Endodermal cell (in vitro differentiated cells): ENCODE measurements around the gene ATG16L2. TPM values are rescaled to one million over a fixed set of nuclear protein-coding genes. Genes with fewer than 3 reads are reported as not detected.

Experiments used
- DNase-seq: peaks from one replicate; pipeline ENCODE4 v3.0.0-alpha.2; 2017
- H3K27ac ChIP-seq: 2 replicates; pipeline ENCODE4 v1.5.1; 2013; ENCODE audit warnings: mild to moderate bottlenecking, low read depth, low read length, moderate library complexity
- H3K27me3 ChIP-seq: 2 replicates; pipeline ENCODE4 v1.6.1; 2013; ENCODE audit warnings: mild to moderate bottlenecking, low read length, moderate library complexity; ENCODE audit not compliant: insufficient read depth, control insufficient read depth, poor library complexity, severe bottlenecking
- H3K36me3 ChIP-seq: 2 replicates; pipeline ENCODE4 v1.7.0; 2013; ENCODE audit warnings: mild to moderate bottlenecking, low read length, moderate library complexity; ENCODE audit not compliant: control insufficient read depth, insufficient read depth
- H3K4me1 ChIP-seq: one replicate; pipeline ENCODE4 v1.7.0; 2013; ENCODE audit warnings: low read length; ENCODE audit not compliant: control insufficient read depth, insufficient read depth
- H3K4me3 ChIP-seq: 2 replicates; pipeline ENCODE4 v1.5.1; 2013; ENCODE audit warnings: mild to moderate bottlenecking, low read length, moderate library complexity
- H3K9ac ChIP-seq: 2 replicates; pipeline ENCODE4 v1.6.1; 2013; ENCODE audit warnings: mild to moderate bottlenecking, low read length, moderate library complexity; ENCODE audit not compliant: poor library complexity, severe bottlenecking; ENCODE audit errors: extremely low read depth
- H3K9me3 ChIP-seq: 2 replicates; pipeline ENCODE4 v1.6.1; 2013; ENCODE audit warnings: mild to moderate bottlenecking, low read length, moderate library complexity; ENCODE audit not compliant: control insufficient read depth
- H3K27ac Mint-ChIP-seq: 2 replicates; pipeline ENCODE4 v1.8.0; 2020; ENCODE audit warnings: mixed read lengths
- H3K27me3 Mint-ChIP-seq: 2 replicates; pipeline ENCODE4 v1.8.0; 2021; ENCODE audit warnings: mild to moderate bottlenecking, mixed read lengths; ENCODE audit not compliant: insufficient read depth
- H3K36me3 Mint-ChIP-seq: 2 replicates; pipeline ENCODE4 v1.8.0; 2020; ENCODE audit warnings: low read depth, mixed read lengths
- H3K4me1 Mint-ChIP-seq: 2 replicates; pipeline ENCODE4 v1.8.0; 2020; ENCODE audit warnings: mixed read lengths
- H3K4me3 Mint-ChIP-seq: 2 replicates; pipeline ENCODE4 v1.8.0; 2020; ENCODE audit warnings: mild to moderate bottlenecking, moderate library complexity, mixed read lengths
- H3K9me3 Mint-ChIP-seq: 2 replicates; pipeline ENCODE4 v1.8.0; 2020; ENCODE audit warnings: mild to moderate bottlenecking, mixed read lengths
- WGBS, 2 experiments: methylation state at CpG; one replicate each; pipeline versions ENCODE4 v1.1.5 to v1.1.7; 2013; ENCODE audit warnings: missing lambda C conversion rate in 2 of 2, mixed read lengths in 1 of 2; ENCODE audit not compliant: insufficient coverage in 1 of 2, insufficient read length in 1 of 2; 5-methylcytosine and 5-hydroxymethylcytosine counted together
- total RNA-seq, 2 donors: library from RNA; stranded (reverse); fragmentation: NEBNext Ultra II Directional in 1 of 2; extraction: Animal tissue kit (Norgen Biotek cat#: 25700) in 1 of 2; gene quantifications; 2 replicates in 1 of 2; 3 replicates in 1 of 2; pipeline ENCODE4 v1.2.1, GENCODE V29; 2021
- TF ChIP-seq, protein P1 (sequence below): fragments of 200-600 bp; sonication (generic); conservative IDR thresholded peaks from 2 replicates; pipeline ENCODE4 v1.5.0; 2021; ENCODE audit warnings: antibody characterized with exemption, mild to moderate bottlenecking

ATG16L2 gene
- total RNA-seq, 2 donors from 2014 or later = 32.2 to 34.2 TPM

DNA sequence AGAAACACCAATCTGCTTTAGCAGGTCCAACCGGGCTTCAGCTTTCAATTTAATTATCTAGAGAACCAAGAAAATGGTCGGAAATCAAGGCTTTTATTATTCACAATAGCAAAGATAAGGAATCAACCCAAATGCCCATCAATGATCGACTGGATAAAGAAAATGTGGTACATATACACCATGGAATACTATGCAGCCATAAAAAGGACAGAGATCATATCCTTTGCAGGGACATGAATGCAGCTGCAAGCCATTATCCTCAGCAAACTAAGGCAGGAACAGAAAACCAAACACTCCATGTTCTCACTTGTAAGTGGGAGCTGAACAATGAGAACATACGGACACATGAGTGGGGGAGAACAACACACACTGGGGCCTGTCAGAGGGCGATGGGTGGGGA lies 53.8 kb downstream of the ATG16L2 start:
- H3K9me3 Mint-ChIP-seq = no peaks in the 10 kb centered on the region
- H3K4me3 Mint-ChIP-seq = no peak overlapping the region
- no peak overlapping the region for H3K27ac Mint-ChIP-seq
- Histone ChIP-seq H3K36me3 (no peaks in the 10 kb centered on the region), H3K4me1 (peaks cover 5% of the 10 kb centered on the region), H3K4me3 (no peak overlapping the region), H3K27me3 (no peaks in the 10 kb centered on the region), H3K9ac (no peak overlapping the region), H3K9me3 (no peaks in the 10 kb centered on the region), H3K27ac (no peak overlapping the region)
- H3K36me3 Mint-ChIP-seq = peaks cover 4% of the 10 kb centered on the region
- TF ChIP-seq, protein P1, sequence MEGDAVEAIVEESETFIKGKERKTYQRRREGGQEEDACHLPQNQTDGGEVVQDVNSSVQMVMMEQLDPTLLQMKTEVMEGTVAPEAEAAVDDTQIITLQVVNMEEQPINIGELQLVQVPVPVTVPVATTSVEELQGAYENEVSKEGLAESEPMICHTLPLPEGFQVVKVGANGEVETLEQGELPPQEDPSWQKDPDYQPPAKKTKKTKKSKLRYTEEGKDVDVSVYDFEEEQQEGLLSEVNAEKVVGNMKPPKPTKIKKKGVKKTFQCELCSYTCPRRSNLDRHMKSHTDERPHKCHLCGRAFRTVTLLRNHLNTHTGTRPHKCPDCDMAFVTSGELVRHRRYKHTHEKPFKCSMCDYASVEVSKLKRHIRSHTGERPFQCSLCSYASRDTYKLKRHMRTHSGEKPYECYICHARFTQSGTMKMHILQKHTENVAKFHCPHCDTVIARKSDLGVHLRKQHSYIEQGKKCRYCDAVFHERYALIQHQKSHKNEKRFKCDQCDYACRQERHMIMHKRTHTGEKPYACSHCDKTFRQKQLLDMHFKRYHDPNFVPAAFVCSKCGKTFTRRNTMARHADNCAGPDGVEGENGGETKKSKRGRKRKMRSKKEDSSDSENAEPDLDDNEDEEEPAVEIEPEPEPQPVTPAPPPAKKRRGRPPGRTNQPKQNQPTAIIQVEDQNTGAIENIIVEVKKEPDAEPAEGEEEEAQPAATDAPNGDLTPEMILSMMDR = no peak
- WGBS, 2 experiments = 96 to 100% methylated on average over 3 to 5 of the region's 5 CpGs
- no peaks in the 10 kb centered on the region for H3K27me3 Mint-ChIP-seq
- DNase-seq = no peak
- peaks cover 8% of the 10 kb centered on the region for H3K4me1 Mint-ChIP-seq

DNA sequence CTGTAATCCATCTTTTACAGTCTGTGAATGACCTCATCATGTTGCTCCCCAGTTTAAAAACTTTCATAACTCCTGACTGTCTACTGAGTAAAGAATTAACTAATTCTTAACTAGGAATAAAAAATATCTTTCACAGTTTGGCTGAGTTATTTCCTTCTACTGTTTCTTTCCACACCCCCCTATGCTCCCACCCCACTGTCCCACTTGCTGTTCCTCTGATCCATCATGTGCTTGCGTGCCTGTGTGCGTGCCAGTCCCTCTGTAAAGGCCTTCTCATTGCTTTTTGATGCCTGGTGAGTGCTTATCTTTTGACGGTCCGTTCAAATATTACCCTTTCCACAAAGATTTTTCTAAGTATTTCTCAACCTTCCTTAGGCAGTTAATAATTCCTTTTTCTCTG lies 55.6 kb downstream of the ATG16L2 start:
- Mint-ChIP-seq H3K9me3 (no peaks in the 10 kb centered on the region), H3K4me1 (peaks cover 8% of the 10 kb centered on the region), H3K27me3 (no peaks in the 10 kb centered on the region), H3K27ac (no peak overlapping the region), H3K36me3 (peaks cover 4% of the 10 kb centered on the region), H3K4me3 (no peak overlapping the region)
- H3K36me3 ChIP-seq = no peaks in the 10 kb centered on the region
- H3K27me3 ChIP-seq = no peaks in the 10 kb centered on the region
- no peak overlapping the region for H3K4me3 ChIP-seq
- TF ChIP-seq, protein P1 = no peak
- DNase-seq = no peak
- H3K9ac ChIP-seq = no peak overlapping the region
- no peak overlapping the region for H3K27ac ChIP-seq
- H3K4me1 ChIP-seq = peaks cover 5% of the 10 kb centered on the region
- WGBS, 2 experiments = 75 to 85% methylated on average over 2 to 4 of the region's 4 CpGs
- H3K9me3 ChIP-seq = no peaks in the 10 kb centered on the region

DNA sequence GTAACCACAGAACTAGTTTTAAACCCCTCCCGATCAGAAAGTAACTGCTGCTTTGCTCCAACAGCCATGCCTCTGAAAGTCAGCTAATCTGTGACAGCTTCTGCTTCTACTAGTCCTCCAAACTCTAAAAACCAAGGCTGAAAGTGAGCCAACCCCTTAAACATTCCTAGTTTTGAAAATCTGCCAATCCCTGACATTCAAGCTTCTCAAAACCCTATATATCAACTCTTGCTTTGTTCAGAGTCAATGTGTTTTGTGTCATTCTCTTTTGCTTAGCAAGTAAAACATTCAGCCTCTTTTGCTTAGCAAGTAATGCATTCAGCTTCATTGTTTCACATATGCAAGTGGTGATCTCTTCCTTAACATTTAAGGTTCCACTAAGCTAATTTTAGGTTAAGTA lies 56.9 kb downstream of the ATG16L2 start:
- H3K27ac ChIP-seq = no peak overlapping the region
- no peaks in the 10 kb centered on the region for H3K9me3 ChIP-seq
- no peaks in the 10 kb centered on the region for H3K27me3 Mint-ChIP-seq
- no peaks in the 10 kb centered on the region for H3K4me1 ChIP-seq
- TF ChIP-seq, protein P1 = no peak
- no peak overlapping the region for H3K27ac Mint-ChIP-seq
- no peak overlapping the region for H3K9ac ChIP-seq
- H3K4me3 Mint-ChIP-seq = no peak overlapping the region
- H3K4me3 ChIP-seq = no peak overlapping the region
- H3K27me3 ChIP-seq = no peaks in the 10 kb centered on the region
- no peaks in the 10 kb centered on the region for H3K4me1 Mint-ChIP-seq
- no peaks in the 10 kb centered on the region for H3K9me3 Mint-ChIP-seq
- DNase-seq = no peak
- WGBS, 2 experiments = 80 to 90% methylated on average over 1 of the region's 1 CpG
- H3K36me3 Mint-ChIP-seq = peaks cover 4% of the 10 kb centered on the region
- H3K36me3 ChIP-seq = no peaks in the 10 kb centered on the region
